HepG2 (cell line): Measurements from ENCODE around the gene AK3. TPM values are rescaled to one million over a fixed set of nuclear protein-coding genes. Genes with fewer than 3 reads are reported as not detected.

Experiments used
- ATAC-seq: fragments of 200-7000 bp; cut with Tn5 transposase; 3 replicates; pipeline ENCODE4 v1.9.1; 2020; ENCODE audit warnings: mild to moderate bottlenecking, moderate library complexity
- BruUV-seq: library from RNA; stranded (reverse); fragments of 400-500 nt; replicated peaks from 2 replicates; lab custom pipeline; 2021; lab: Mats Ljungman, UMichigan
- CTCF ChIA-PET: fragments of 300-600 bp; formaldehyde crosslinking; extraction: SDS; loops from one replicate; lab custom pipeline; 2021; ENCODE audit warnings: low total read pairs, inconsistent platforms, low intra/inter-chr PET ratio; lab: Yijun Ruan, JAX
- POLR2A ChIA-PET: fragments of 350-600 bp; sonication (Branson Sonifier 250); formaldehyde crosslinking; loops from one replicate; lab custom pipeline; 2020; ENCODE audit warnings: antibody characterized with exemption, inconsistent platforms; lab: Yijun Ruan, JAX
- DNase-seq: peaks from one replicate; pipeline ENCODE4 v3.0.0-alpha.2; 2015; ENCODE audit warnings: low spot score
- FAIRE-seq: peaks from 3 replicates; lab custom pipeline; 2011; peaks lifted over from hg19 to GRCh38; lab: Jason Lieb, UNC
- H2AFZ ChIP-seq: one replicate; pipeline ENCODE4 v1.6.1; 2011; ENCODE audit warnings: low read length, inconsistent platforms
- H3K27ac ChIP-seq: fragments of 300-600 bp; 3 replicates; pipeline ENCODE4 v1.8.0; 2011; ENCODE audit warnings: mixed run types, mild to moderate bottlenecking, mixed read lengths, low read length, inconsistent platforms; ENCODE audit not compliant: insufficient read depth; ENCODE audit errors: extremely low read length
- H3K27me3 ChIP-seq, 2 experiments: fragments of 200-600 bp in 1 of 2; 2 replicates in 1 of 2; 3 replicates in 1 of 2; pipeline versions ENCODE4 v1.6.0 to v1.8.0; 2011; ENCODE audit warnings: low read length in 2 of 2, mild to moderate bottlenecking in 2 of 2, moderate library complexity in 2 of 2, inconsistent platforms in 1 of 2; ENCODE audit not compliant: insufficient read depth in 2 of 2, control insufficient read depth in 1 of 2
- H3K36me3 ChIP-seq, 2 experiments: fragments of 200-600 bp in 1 of 2; replicated peaks in 1 of 2; 2 replicates in 1 of 2; 3 replicates in 1 of 2; pipeline versions ENCODE4 v1.5.1 to v1.8.0; 2011; ENCODE audit warnings: low read length in 2 of 2, inconsistent platforms in 1 of 2; ENCODE audit not compliant: insufficient read depth in 2 of 2, control insufficient read depth in 1 of 2
- H3K4me1 ChIP-seq: 2 replicates; pipeline ENCODE4 v1.5.1; 2012; ENCODE audit warnings: low read length, inconsistent platforms; ENCODE audit not compliant: insufficient read depth
- H3K4me2 ChIP-seq: 2 replicates; pipeline ENCODE4 v1.6.0; 2011; ENCODE audit warnings: low read depth, low read length, inconsistent platforms
- H3K4me3 ChIP-seq, 3 experiments: fragments of 200-600 bp in 1 of 3; sonication (generic), shearing (Covaris generic) in 1 of 3; replicated peaks in 1 of 3; 2 replicates each; pipeline ENCODE4 v1.5.1; 2011 to 2016; ENCODE audit warnings: low read length in 3 of 3, inconsistent platforms in 2 of 3, low read depth in 2 of 3, mild to moderate bottlenecking in 2 of 3, control low read depth in 1 of 3, mixed read lengths in 1 of 3; ENCODE audit not compliant: insufficient read depth in 1 of 3
- H3K79me2 ChIP-seq: one replicate; pipeline ENCODE4 v1.6.1; 2011; ENCODE audit warnings: low read length, inconsistent platforms; ENCODE audit not compliant: insufficient read depth
- H3K9ac ChIP-seq: 2 replicates; pipeline ENCODE4 v1.6.0; 2011; ENCODE audit warnings: mild to moderate bottlenecking, low read depth, low read length, inconsistent platforms; ENCODE audit not compliant: insufficient read depth
- H3K9me3 ChIP-seq: 2 replicates; pipeline ENCODE4 v1.5.1; 2012; ENCODE audit warnings: mild to moderate bottlenecking, low read length
- H4K20me1 ChIP-seq: 2 replicates; pipeline ENCODE4 v1.6.0; 2011; ENCODE audit warnings: inconsistent platforms, mild to moderate bottlenecking, low read length, moderate library complexity; ENCODE audit not compliant: insufficient read depth
- FOXA3 ChIP-seq: IDR thresholded peaks from 2 replicates; pipeline ENCODE4 v1.6.1; 2016; ENCODE audit warnings: missing genetic modification reagents, missing compliant biosample characterization
- FOXO4 ChIP-seq: sonication (generic); formaldehyde crosslinking; conservative IDR thresholded peaks from 2 replicates; pipeline ENCODE4 v1.8.1; 2023; ENCODE audit warnings: missing genetic modification reagents
- HES4 ChIP-seq: sonication (generic); formaldehyde crosslinking; IDR thresholded peaks from 2 replicates; pipeline ENCODE4 v1.9.0; 2021; ENCODE audit warnings: mild to moderate bottlenecking, missing genetic modification reagents, borderline replicate concordance
- KDM2A ChIP-seq: sonication (generic); formaldehyde crosslinking; IDR thresholded peaks from 2 replicates; pipeline ENCODE4 v1.4.0; 2020; ENCODE audit warnings: low read depth, missing genetic modification reagents, borderline replicate concordance
- MLX ChIP-seq: IDR thresholded peaks from 2 replicates; pipeline ENCODE4 v1.6.1; 2016
- MTA3 ChIP-seq: sonication (generic); formaldehyde crosslinking; IDR thresholded peaks from 2 replicates; pipeline ENCODE4 v1.4.0; 2020; ENCODE audit warnings: missing genetic modification reagents
- PCBP1 ChIP-seq: fragments of 200-400 bp; formaldehyde crosslinking; IDR thresholded peaks from 2 replicates; pipeline ENCODE4 v1.6.1; 2017; ENCODE audit warnings: mild to moderate bottlenecking, low read depth, low read length, borderline replicate concordance
- PHF21A ChIP-seq: sonication (generic); formaldehyde crosslinking; IDR thresholded peaks from 2 replicates; pipeline ENCODE4 v1.5.0; 2020; ENCODE audit warnings: mild to moderate bottlenecking, missing genetic modification reagents
- SMC3 ChIP-seq: IDR thresholded peaks from 2 replicates; pipeline ENCODE4 v1.6.1; 2011; ENCODE audit warnings: low read length, improper control_type of control experiment
- SOX13 ChIP-seq, 3 experiments: fragments of 450-650 bp in 1 of 3; sonication (generic) in 1 of 3; formaldehyde crosslinking in 1 of 3; IDR thresholded peaks in 2 of 3; conservative IDR thresholded peaks in 1 of 3; 2 replicates each; pipeline versions ENCODE4 v1.5.0 to v1.6.1; 2016 to 2020; ENCODE audit warnings: antibody characterized with exemption in 1 of 3, mild to moderate bottlenecking in 1 of 3, missing compliant biosample characterization in 1 of 3, missing genetic modification reagents in 1 of 3, moderate library complexity in 1 of 3
- SRY ChIP-seq: sonication (generic); formaldehyde crosslinking; IDR thresholded peaks from 2 replicates; pipeline ENCODE4 v1.8.0; 2022; ENCODE audit warnings: mild to moderate bottlenecking, missing genetic modification reagents
- ZBTB3 ChIP-seq: sonication (generic); formaldehyde crosslinking; IDR thresholded peaks from 2 replicates; pipeline ENCODE4 v1.4.0; 2020; ENCODE audit warnings: low read depth, mild to moderate bottlenecking, moderate library complexity, missing genetic modification reagents, borderline replicate concordance
- ZC3H4 ChIP-seq: sonication (generic); formaldehyde crosslinking; IDR thresholded peaks from 2 replicates; pipeline ENCODE4 v1.4.0; 2020; ENCODE audit warnings: missing genetic modification reagents, borderline replicate concordance
- ZFY ChIP-seq: sonication (generic); formaldehyde crosslinking; IDR thresholded peaks from 2 replicates; pipeline ENCODE4 v1.4.0; 2020; ENCODE audit warnings: missing genetic modification reagents
- ZNF264 ChIP-seq: sonication (generic); formaldehyde crosslinking; IDR thresholded peaks from 2 replicates; pipeline ENCODE4 v1.4.0; 2020; ENCODE audit warnings: missing genetic modification reagents
- ZNF281 ChIP-seq: sonication (generic); formaldehyde crosslinking; IDR thresholded peaks from 2 replicates; pipeline ENCODE4 v1.4.0; 2020; ENCODE audit warnings: missing genetic modification reagents, borderline replicate concordance
- ZNF572 ChIP-seq: sonication (generic); formaldehyde crosslinking; IDR thresholded peaks from 2 replicates; pipeline ENCODE4 v1.5.1; 2020; ENCODE audit warnings: mild to moderate bottlenecking, missing genetic modification reagents
- ZNF775 ChIP-seq: sonication (generic); formaldehyde crosslinking; IDR thresholded peaks from 2 replicates; pipeline ENCODE4 v1.4.0; 2020; ENCODE audit warnings: missing genetic modification reagents, mild to moderate bottlenecking, moderate library complexity, borderline replicate concordance
- ZNF841 ChIP-seq: sonication (generic); formaldehyde crosslinking; IDR thresholded peaks from 2 replicates; pipeline ENCODE4 v1.8.1; 2023; ENCODE audit warnings: missing genetic modification reagents, borderline replicate concordance
- WGBS: methylation state at CpG from one replicate; pipeline ENCODE4 v1.1.6; 2017; ENCODE audit warnings: low lambda C conversion rate; 5-methylcytosine and 5-hydroxymethylcytosine counted together
- in situ Hi-C: cut with HindIII; loops from 2 replicates; pipeline ENCODE4 v1.10.0; 2017; ENCODE audit warnings: low pct_unique_long_range_greater_than_20kb; ENCODE audit not compliant: extremely low pct_ligation_motif_present
- intact Hi-C: fragments of 100-400 bp; cut with micrococcal nuclease; formaldehyde crosslinking; loops from one replicate; pipeline ENCODE4 v1.10.0; 2022; ENCODE audit not compliant: unreplicated experiment
- polyA plus RNA-seq, 8 experiments: library from polyadenylated mRNA; depleted of rRNA in 3 of 8; stranded (reverse) in 7 of 8; unstranded in 1 of 8; fragments of >200 nt; fragmentation: Illumina TruSeq in 4 of 8; extraction: Trizol in 4 of 8; gene quantifications; 2 replicates each; pipeline versions ENCODE4 v1.2.1 to v1.2.3, GENCODE V29; 2011 to 2016; ENCODE audit warnings: low read depth in 4 of 8, missing spikeins in 1 of 8, mixed read lengths in 1 of 8; ENCODE audit not compliant: insufficient read depth in 1 of 8
- total RNA-seq, 5 experiments: library from RNA; depleted of rRNA; stranded (reverse); fragments of >200 nt; fragmentation: Illumina TruSeq; extraction: Trizol; gene quantifications; 2 replicates each; pipeline ENCODE4 v1.2.3, GENCODE V29; 2016; ENCODE audit warnings: low read depth in 1 of 5

Gene AK3
- total and polyA plus RNA-seq, 2 of the 13 experiments (the other 11 are each of a cell fraction or from before 2014, with no cell fraction given) = 76.8 to 109 TPM

GRCh38 chr9:4666042-4666699, 74.8 kb downstream of the AK3 start, which contains the start of gene SPATA6L:
SPATA6L (minus strand) TSS chr9:4666480; CDS start chr9:4666250, 230 bp downstream.
- CTCF ChIA-PET = no interaction called here
- BruUV-seq = no TSS peak
- TF ChIP-seq ZNF264 (CRISPR knock-in tag) (no peak), MLX (CRISPR knock-in tag) (no peak), FOXA3 (CRISPR knock-in tag) (no peak), ZC3H4 (CRISPR knock-in tag) (no peak), ZNF775 (no peak), ZNF841 (CRISPR knock-in tag) (no peak), SOX13 (IDR thresholded peaks at IDR 0.05) (no peak), SOX13 (CRISPR knock-in tag; conservative IDR thresholded peaks at IDR 0.05 in 1 of 2, IDR thresholded peaks at IDR 0.05 in 1 of 2) (0 out of 4 replicates have a peak, but pooled peaks of 1 of the 2 experiments have one; percentile 18), PHF21A (CRISPR knock-in tag) (no peak), ZNF281 (CRISPR knock-in tag) (no peak), FOXO4 (no peak), HES4 (CRISPR knock-in tag) (0 out of 2 replicates have a peak, but pooled peaks have one; percentile 34), MTA3 (no peak), SMC3 (no peak), ZNF572 (CRISPR knock-in tag) (no peak), ZBTB3 (CRISPR knock-in tag) (no peak), ZFY (CRISPR knock-in tag) (peak; percentile 27; the same call in 1 of the 2 replicates), PCBP1 (no peak), KDM2A (peak; percentile 86), SRY (CRISPR knock-in tag) (0 out of 2 replicates have a peak, but pooled peaks have one; percentile 46)

More at GRCh38 chr9:4666042-4666699, 74.8 kb downstream of the AK3 start, which contains the start of gene SPATA6L:
- in situ Hi-C loops (loop anchor here (5.0 kb wide), 1 partner anchor 66 kb away; no protein-coding TSS in a partner anchor), intact Hi-C loops (no loop called here)
- 9% methylated on average over 24 of the region's 36 CpGs for WGBS
- Histone ChIP-seq H4K20me1 (no peaks in the 10 kb centered on the region), H2AFZ (peak within 1 kb of the TSS; percentile 88), H3K9me3 (no peaks in the 10 kb centered on the region), H3K4me2 (peak within 1 kb of the TSS; percentile 88), H3K4me3 (peak within 1 kb of the TSS; percentile 53 to 74 (median 62)), H3K36me3 (no peaks in the 10 kb centered on the region), H3K4me1 (peaks cover 43% of the 10 kb centered on the region), H3K27me3 (no peaks in the 10 kb centered on the region), H3K9ac (peak within 1 kb of the TSS; percentile 69), H3K79me2 (peaks cover 12% of the 10 kb centered on the region), H3K27ac (peak within 1 kb of the TSS; percentile 25)
- DNase-seq (peak; percentile 11), FAIRE-seq (no peak), ATAC-seq (peak; percentile 6; the same call in 2 of the 3 replicates)
- POLR2A ChIA-PET = interaction anchor here (1.0 to 3.7 kb wide), 6 partner anchors 11 to 75 kb away, joined by 3 to 43 read pairs (median 10); partner anchors contain the start of genes AK3 and CDC37L1
